HG03558 (cell line): ENCODE results near the gene WARS2.
"Not testable (repeated sequence)": the region's sequence is repeated elsewhere in the genome, so short reads cannot be mapped to it uniquely, and the experiment has no call there.

Experiments used
- ATAC-seq: cut with Tn5 transposase; IDR thresholded peaks from one replicate; pipeline ENCODE4 v1.9.1; 2021; ENCODE audit warnings: moderate number of reproducible peaks; ENCODE audit not compliant: unreplicated experiment; ENCODE audit errors: extremely low read depth

WARS2 gene

GRCh38 chr1:119141020-119141424 is 569 bp upstream of the WARS2 start:
- no peak for ATAC-seq

GRCh38 chr1:119139857-119140176 is 636 bp downstream of the WARS2 start:
- peak; percentile 6 for ATAC-seq

GRCh38 chr1:119139403-119139802 is 1.1 kb downstream of the WARS2 start:
- ATAC-seq, result no peak

GRCh38 chr1:119136401-119136800 is 4.1 kb downstream of the WARS2 start:
- ATAC-seq, result no peak

GRCh38 chr1:119133987-119134386 is 6.5 kb downstream of the WARS2 start:
- no peak for ATAC-seq

GRCh38 chr1:119132179-119132578 is 8.3 kb downstream of the WARS2 start:
- no peak for ATAC-seq

- ATAC-seq, result no peak
These were observed 14.6 kb downstream of the WARS2 start for GRCh38 chr1:119125874-119126273.

GRCh38 chr1:119124764-119125163 is 15.7 kb downstream of the WARS2 start:
- ATAC-seq, result no peak

- not testable (repeated sequence) for ATAC-seq
These were observed 18.6 kb downstream of the WARS2 start for GRCh38 chr1:119121872-119122271.

- ATAC-seq, result no peak
These were observed 23.7 kb downstream of the WARS2 start for GRCh38 chr1:119116725-119117124.

GRCh38 chr1:119115736-119116135 is 24.7 kb downstream of the WARS2 start:
- no peak for ATAC-seq

- no peak for ATAC-seq
These were observed 25.1 kb downstream of the WARS2 start for GRCh38 chr1:119115311-119115710.

- no peak for ATAC-seq
These were observed 25.7 kb downstream of the WARS2 start for GRCh38 chr1:119114786-119115185.

GRCh38 chr1:119112791-119113190 is 27.7 kb downstream of the WARS2 start:
- ATAC-seq, result no peak

GRCh38 chr1:119112244-119112643 is 28.2 kb downstream of the WARS2 start:
- no peak for ATAC-seq

- ATAC-seq, result no peak
These were observed 31.5 kb downstream of the WARS2 start for GRCh38 chr1:119108988-119109387.

GRCh38 chr1:119103764-119104163 is 36.7 kb downstream of the WARS2 start:
- no peak for ATAC-seq

GRCh38 chr1:119102051-119102450 is 38.4 kb downstream of the WARS2 start:
- ATAC-seq, result no peak

GRCh38 chr1:119101563-119101962 is 38.9 kb downstream of the WARS2 start:
- ATAC-seq, result no peak

GRCh38 chr1:119099775-119100174 is 40.7 kb downstream of the WARS2 start:
- ATAC-seq, result no peak

- ATAC-seq, result no peak
These were observed 43.1 kb downstream of the WARS2 start for GRCh38 chr1:119097380-119097779.

GRCh38 chr1:119093721-119094120 is 46.7 kb downstream of the WARS2 start:
- no peak for ATAC-seq

GRCh38 chr1:119091618-119092017 is 48.8 kb downstream of the WARS2 start:
- no peak for ATAC-seq
